Sigmoid colon (tissue), 7 donors: ENCODE measurements around the gene HAAO. TPM values are rescaled to one million over a fixed set of nuclear protein-coding genes. Genes with fewer than 3 reads are reported as not detected.

Experiments used
- DNase-seq: peaks from one replicate; pipeline ENCODE4 v3.0.0-alpha.2; 2019
- H3K27ac ChIP-seq, 4 donors: fragments of 200-600 bp; sonication (generic); one replicate each; pipeline ENCODE4 v1.5.1; 2016 to 2019; ENCODE audit warnings: mild to moderate bottlenecking in 1 of 4
- H3K27me3 ChIP-seq, 3 donors: fragments of 200-600 bp; sonication (generic); one replicate each; pipeline ENCODE4 v1.5.1; 2019; ENCODE audit warnings: mild to moderate bottlenecking in 1 of 3
- H3K36me3 ChIP-seq, 4 donors: fragments of 200-600 bp; sonication (generic); one replicate each; pipeline ENCODE4 v1.5.1; 2016 to 2019
- H3K4me1 ChIP-seq, 4 donors: fragments of 200-600 bp; sonication (generic); one replicate each; pipeline ENCODE4 v1.5.1; 2017 to 2019
- H3K4me3 ChIP-seq, 4 donors: fragments of 200-600 bp; sonication (generic); one replicate each; pipeline ENCODE4 v1.5.1; 2017 to 2019; ENCODE audit warnings: mild to moderate bottlenecking in 2 of 4, moderate library complexity in 1 of 4
- H3K9me3 ChIP-seq, 4 donors: fragments of 200-600 bp in 3 of 4; sonication (generic) in 3 of 4; one replicate each; pipeline versions ENCODE4 v1.5.1 to v1.6.1; 2013 to 2019
- EP300 ChIP-seq, 4 donors: sonication (generic); formaldehyde crosslinking; IDR thresholded peaks; one replicate each; pipeline ENCODE4 v1.6.1; 2017; ENCODE audit warnings: antibody characterized with exemption in 4 of 4
- POLR2A ChIP-seq, 2 donors: fragments of 450-650 bp; IDR thresholded peaks; one replicate each; pipeline ENCODE4 v1.6.1; 2016; ENCODE audit warnings: antibody characterized with exemption in 2 of 2, mild to moderate bottlenecking in 2 of 2, moderate library complexity in 2 of 2
- POLR2AphosphoS5 ChIP-seq, 4 donors: sonication (generic); formaldehyde crosslinking; IDR thresholded peaks; one replicate each; pipeline ENCODE4 v1.6.1; 2017; ENCODE audit warnings: antibody characterized with exemption in 4 of 4
- WGBS, 2 donors: extraction: QIAGEN DNeasy Blood & Tissue Kit; methylation state at CpG; one replicate each; pipeline ENCODE4 v1.1.7; 2013; 5-methylcytosine and 5-hydroxymethylcytosine counted together
- intact Hi-C: fragments of 100-400 bp; cut with DNase I; formaldehyde crosslinking; loops from one replicate; pipeline ENCODE4 v1.15.1; 2023
- polyA plus RNA-seq, 3 donors: library from polyadenylated mRNA; stranded (reverse); fragments of 200-250 nt; gene quantifications; one replicate each; pipeline ENCODE4 v1.2.3, GENCODE V29; 2013
- total RNA-seq, 4 donors: library from RNA; depleted of rRNA; stranded (reverse); fragments of >200 nt; gene quantifications; one replicate each; pipeline ENCODE4 v1.1.0, GENCODE V29; 2016
- TF ChIP-seq, protein P1 (sequence below), 4 experiments: fragments of 450-650 bp in 3 of 4; fragments of 200-600 bp in 1 of 4; IDR thresholded peaks; one replicate each; pipeline ENCODE4 v1.5.1; 2016 to 2019; ENCODE audit warnings: antibody characterized with exemption in 4 of 4, mild to moderate bottlenecking in 3 of 4, moderate library complexity in 2 of 4
- donor health status: healthy with polysubstance abuse.
- donor health status: Bipolar disorder and iron deficiency.
- donor health status: healthy.

HAAO gene
- total and polyA plus RNA-seq, 7 donors = 2.5 to 37.9 (median 5.6) TPM

GRCh38 chr2:42757981-42758740, 34.2 kb downstream of the HAAO start:
- DNase-seq = no peak
- intact Hi-C loops = no loop called here

GRCh38 chr2:42756966-42757513, 35.3 kb downstream of the HAAO start:
- WGBS, 2 donors = 80 to 85% methylated on average over 6 of the region's 6 CpGs
- TF ChIP-seq, protein P1, sequence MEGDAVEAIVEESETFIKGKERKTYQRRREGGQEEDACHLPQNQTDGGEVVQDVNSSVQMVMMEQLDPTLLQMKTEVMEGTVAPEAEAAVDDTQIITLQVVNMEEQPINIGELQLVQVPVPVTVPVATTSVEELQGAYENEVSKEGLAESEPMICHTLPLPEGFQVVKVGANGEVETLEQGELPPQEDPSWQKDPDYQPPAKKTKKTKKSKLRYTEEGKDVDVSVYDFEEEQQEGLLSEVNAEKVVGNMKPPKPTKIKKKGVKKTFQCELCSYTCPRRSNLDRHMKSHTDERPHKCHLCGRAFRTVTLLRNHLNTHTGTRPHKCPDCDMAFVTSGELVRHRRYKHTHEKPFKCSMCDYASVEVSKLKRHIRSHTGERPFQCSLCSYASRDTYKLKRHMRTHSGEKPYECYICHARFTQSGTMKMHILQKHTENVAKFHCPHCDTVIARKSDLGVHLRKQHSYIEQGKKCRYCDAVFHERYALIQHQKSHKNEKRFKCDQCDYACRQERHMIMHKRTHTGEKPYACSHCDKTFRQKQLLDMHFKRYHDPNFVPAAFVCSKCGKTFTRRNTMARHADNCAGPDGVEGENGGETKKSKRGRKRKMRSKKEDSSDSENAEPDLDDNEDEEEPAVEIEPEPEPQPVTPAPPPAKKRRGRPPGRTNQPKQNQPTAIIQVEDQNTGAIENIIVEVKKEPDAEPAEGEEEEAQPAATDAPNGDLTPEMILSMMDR (IDR thresholded peaks at IDR 0.05) = no peak
- TF ChIP-seq EP300 (IDR thresholded peaks at IDR 0.05) = no peak
- TF ChIP-seq POLR2A (IDR thresholded peaks at IDR 0.05) = no peak
- no peak for TF ChIP-seq POLR2AphosphoS5 (IDR thresholded peaks at IDR 0.05)
- Histone ChIP-seq H3K9me3 (no peaks in the 10 kb centered on the region), H3K36me3 (peaks cover 0 to 8% (median 0%) of the 10 kb centered on the region in 4 donors), H3K4me3 (no peak overlapping the region), H3K27me3 (no peaks in the 10 kb centered on the region), H3K4me1 (peaks cover 0 to 10% (median under 1%) of the 10 kb centered on the region in 4 donors), H3K27ac (no peak overlapping the region)
- intact Hi-C loops = no loop called here
- no peak for DNase-seq

More at GRCh38 chr2:42757981-42758740, 34.2 kb downstream of the HAAO start:
- TF ChIP-seq, protein P1 (IDR thresholded peaks at IDR 0.05) = no peak
- no peak for TF ChIP-seq POLR2A (IDR thresholded peaks at IDR 0.05)
- no peak for TF ChIP-seq POLR2AphosphoS5 (IDR thresholded peaks at IDR 0.05)
- TF ChIP-seq EP300 (IDR thresholded peaks at IDR 0.05) = no peak
- H3K36me3 ChIP-seq = peaks cover 0 to 8% (median 0%) of the 10 kb centered on the region in 4 donors
- H3K27ac ChIP-seq = no peak overlapping the region
- no peaks in the 10 kb centered on the region for H3K9me3 ChIP-seq
- no peaks in the 10 kb centered on the region for H3K27me3 ChIP-seq
- peaks cover 0 to 10% (median 0%) of the 10 kb centered on the region in 4 donors for H3K4me1 ChIP-seq
- 81 to 91% methylated on average over 4 of the region's 4 CpGs for whole genome bisulfite sequencing, 2 donors
- H3K4me3 ChIP-seq = no peak overlapping the region

- WGBS, 2 donors = 81 to 89% methylated on average over 10 of the region's 10 CpGs
- peaks cover 0 to 15% (median 6%) of the 10 kb centered on the region in 4 donors for H3K4me1 ChIP-seq
- no peaks in the 10 kb centered on the region for H3K9me3 ChIP-seq
- peaks cover 0 to 8% (median 0%) of the 10 kb centered on the region in 4 donors for H3K36me3 ChIP-seq
- H3K27ac ChIP-seq = no peak overlapping the region
- no peak for DNase-seq
- TF ChIP-seq, protein P1 (IDR thresholded peaks at IDR 0.05) = no peak
- no peak for TF ChIP-seq POLR2A (IDR thresholded peaks at IDR 0.05)
- TF ChIP-seq EP300 (IDR thresholded peaks at IDR 0.05) = no peak
- no peak for TF ChIP-seq POLR2AphosphoS5 (IDR thresholded peaks at IDR 0.05)
- no peak overlapping the region for H3K4me3 ChIP-seq
- intact Hi-C loops = no loop called here
- H3K27me3 ChIP-seq = no peaks in the 10 kb centered on the region
Observed at GRCh38 chr2:42756150-42756775, 36.1 kb downstream of the HAAO start.

GRCh38 chr2:42755191-42755880, 37.0 kb downstream of the HAAO start:
- no peak for DNase-seq
- Histone ChIP-seq H3K36me3 (peaks cover 0 to 8% (median 0%) of the 10 kb centered on the region in 4 donors), H3K27ac (no peak overlapping the region), H3K27me3 (no peaks in the 10 kb centered on the region), H3K9me3 (no peaks in the 10 kb centered on the region), H3K4me3 (no peak overlapping the region), H3K4me1 (peaks cover 0 to 19% (median 12%) of the 10 kb centered on the region in 4 donors)
- TF ChIP-seq EP300 (IDR thresholded peaks at IDR 0.05) (no peak), POLR2A (IDR thresholded peaks at IDR 0.05) (no peak), POLR2AphosphoS5 (IDR thresholded peaks at IDR 0.05) (no peak)
- TF ChIP-seq, protein P1 (IDR thresholded peaks at IDR 0.05) = no peak
- intact Hi-C loops = no loop called here
- 75 to 88% methylated on average over 14 of the region's 14 CpGs for WGBS, 2 donors
